H9 (cell line): Measurements from ENCODE around the gene CLEC16A. TPM values are rescaled to one million over a fixed set of nuclear protein-coding genes. Genes with fewer than 3 reads are reported as not detected.

Experiments used
- DNase-seq: peaks from one replicate; pipeline ENCODE4 v3.0.0-alpha.2; 2017
- H2AFZ ChIP-seq: one replicate; pipeline ENCODE4 v1.6.1; 2013; ENCODE audit warnings: mild to moderate bottlenecking, low read length, control low read depth, moderate library complexity
- H2AK5ac ChIP-seq: 2 replicates; pipeline ENCODE4 v1.6.1; 2013; ENCODE audit warnings: low read length, control low read depth, mixed read lengths; ENCODE audit not compliant: insufficient read length
- H2BK120ac ChIP-seq: one replicate; pipeline ENCODE4 v1.6.1; 2013; ENCODE audit warnings: low read depth, mild to moderate bottlenecking, low read length, control low read depth, inconsistent platforms; ENCODE audit not compliant: poor library complexity, severe bottlenecking
- H2BK12ac ChIP-seq: 2 replicates; pipeline ENCODE4 v1.6.1; 2013; ENCODE audit warnings: low read length, control low read depth, mixed read lengths, low read depth; ENCODE audit not compliant: insufficient read length
- H2BK15ac ChIP-seq: 2 replicates; pipeline ENCODE4 v1.6.1; 2013; ENCODE audit warnings: low read depth, low read length, control low read depth
- H2BK20ac ChIP-seq: one replicate; pipeline ENCODE4 v1.6.1; 2013; ENCODE audit warnings: low read depth, mild to moderate bottlenecking, low read length, control low read depth, inconsistent platforms; ENCODE audit not compliant: poor library complexity, severe bottlenecking
- H2BK5ac ChIP-seq: 2 replicates; pipeline ENCODE4 v1.6.1; 2013; ENCODE audit warnings: low read length, control low read depth, mixed read lengths; ENCODE audit not compliant: insufficient read length
- H3K14ac ChIP-seq: 2 replicates; pipeline ENCODE4 v1.6.1; 2013; ENCODE audit warnings: low read length, control low read depth; ENCODE audit not compliant: insufficient read depth
- H3K18ac ChIP-seq: 2 replicates; pipeline ENCODE4 v1.6.1; 2013; ENCODE audit warnings: low read depth, mild to moderate bottlenecking, mixed read lengths, low read length, control low read depth; ENCODE audit not compliant: insufficient read length
- H3K23ac ChIP-seq: 2 replicates; pipeline ENCODE4 v1.6.1; 2013; ENCODE audit warnings: low read length, control low read depth, mixed read lengths, low read depth; ENCODE audit not compliant: insufficient read length
- H3K23me2 ChIP-seq: 2 replicates; pipeline ENCODE4 v1.6.1; 2013; ENCODE audit warnings: low read depth, mild to moderate bottlenecking, mixed read lengths, low read length, control low read depth; ENCODE audit not compliant: insufficient read length, poor library complexity, severe bottlenecking
- H3K27ac ChIP-seq: 2 replicates; pipeline ENCODE4 v1.5.1; 2013; ENCODE audit warnings: low read length, control low read depth, mixed read lengths, low read depth; ENCODE audit not compliant: insufficient read length
- H3K27me3 ChIP-seq: 2 replicates; pipeline ENCODE4 v1.6.1; 2013; ENCODE audit warnings: low read length, control low read depth, inconsistent platforms; ENCODE audit not compliant: insufficient read depth
- H3K4ac ChIP-seq: 2 replicates; pipeline ENCODE4 v1.6.1; 2013; ENCODE audit warnings: low read depth, mild to moderate bottlenecking, control low read depth, inconsistent platforms, low read length, moderate library complexity
- H3K4me1 ChIP-seq: 2 replicates; pipeline ENCODE4 v1.6.1; 2013; ENCODE audit warnings: low read length, control low read depth, inconsistent platforms; ENCODE audit not compliant: insufficient read depth
- H3K4me2 ChIP-seq: 2 replicates; pipeline ENCODE4 v1.6.1; 2013; ENCODE audit warnings: low read length, control low read depth, mixed read lengths; ENCODE audit not compliant: insufficient read length, insufficient read depth
- H3K56ac ChIP-seq: 2 replicates; pipeline ENCODE4 v1.6.1; 2013; ENCODE audit warnings: low read depth, mild to moderate bottlenecking, mixed read lengths, low read length, control low read depth; ENCODE audit not compliant: insufficient read length
- H3K79me1 ChIP-seq: 2 replicates; pipeline ENCODE4 v1.6.1; 2013; ENCODE audit warnings: low read depth, mild to moderate bottlenecking, moderate library complexity, low read length, control low read depth, inconsistent platforms; ENCODE audit not compliant: insufficient read depth, poor library complexity, severe bottlenecking
- H3K79me2 ChIP-seq: 2 replicates; pipeline ENCODE4 v1.6.1; 2013; ENCODE audit warnings: low read length, control low read depth, inconsistent platforms; ENCODE audit not compliant: insufficient read depth
- H3K9ac ChIP-seq: 2 replicates; pipeline ENCODE4 v1.6.1; 2013; ENCODE audit warnings: low read length, control low read depth, mixed read lengths; ENCODE audit not compliant: insufficient read length; ENCODE audit errors: extremely low read depth
- H3K9me3 ChIP-seq: one replicate; pipeline ENCODE4 v1.6.1; 2013; ENCODE audit warnings: low read depth, low read length, inconsistent platforms; ENCODE audit not compliant: control insufficient read depth
- H3T11ph ChIP-seq: one replicate; pipeline ENCODE4 v1.6.1; 2013; ENCODE audit warnings: mild to moderate bottlenecking, low read length, control low read depth, inconsistent platforms
- H4K20me1 ChIP-seq: one replicate; pipeline ENCODE4 v1.6.1; 2013; ENCODE audit not compliant: control insufficient read depth, insufficient read length, insufficient read depth
- H4K5ac ChIP-seq: 2 replicates; pipeline ENCODE4 v1.6.1; 2013; ENCODE audit warnings: low read depth, mild to moderate bottlenecking, mixed read lengths, low read length, control low read depth; ENCODE audit not compliant: insufficient read length
- H4K8ac ChIP-seq: replicated peaks from 2 replicates; pipeline ENCODE4 v1.6.1; 2013; ENCODE audit warnings: low read length, control low read depth, mixed read lengths, low read depth; ENCODE audit not compliant: insufficient read length
- H4K91ac ChIP-seq: 2 replicates; pipeline ENCODE4 v1.6.1; 2013; ENCODE audit warnings: low read depth, mild to moderate bottlenecking, moderate library complexity, mixed read lengths, low read length, control low read depth; ENCODE audit not compliant: insufficient read length
- H3K27ac Mint-ChIP-seq, 3 experiments: 2 replicates in 2 of 3; 3 replicates in 1 of 3; pipeline ENCODE4 v1.8.0; 2020 to 2021; ENCODE audit warnings: mixed read lengths in 3 of 3, mild to moderate bottlenecking in 1 of 3, moderate library complexity in 1 of 3
- H3K27me3 Mint-ChIP-seq: 2 replicates; pipeline ENCODE4 v1.8.0; 2021; ENCODE audit warnings: low read depth, mild to moderate bottlenecking, moderate library complexity, mixed read lengths
- H3K36me3 Mint-ChIP-seq, 3 experiments: 2 replicates in 2 of 3; 3 replicates in 1 of 3; pipeline ENCODE4 v1.8.0; 2020 to 2021; ENCODE audit warnings: low read depth in 3 of 3, mixed read lengths in 3 of 3; ENCODE audit not compliant: insufficient read depth in 1 of 3
- H3K4me1 Mint-ChIP-seq, 2 experiments: 2 replicates each; pipeline ENCODE4 v1.8.0; 2020; ENCODE audit warnings: mixed read lengths in 2 of 2
- H3K4me3 Mint-ChIP-seq, 2 experiments: 2 replicates in 1 of 2; 3 replicates in 1 of 2; pipeline ENCODE4 v1.8.0; 2020 to 2021; ENCODE audit warnings: mild to moderate bottlenecking in 2 of 2, mixed read lengths in 2 of 2, moderate library complexity in 1 of 2
- H3K9me3 Mint-ChIP-seq, 2 experiments: 2 replicates in 1 of 2; 3 replicates in 1 of 2; pipeline ENCODE4 v1.8.0; 2020; ENCODE audit warnings: mild to moderate bottlenecking in 2 of 2, mixed read lengths in 2 of 2, moderate library complexity in 1 of 2
- CTCF ChIP-seq: fragments of 200-600 bp; sonication (generic); conservative IDR thresholded peaks from 3 replicates; pipeline ENCODE4 v1.8.0; 2021; ENCODE audit warnings: antibody characterized with exemption, mild to moderate bottlenecking
- WGBS: extraction: QIAGEN DNeasy Blood & Tissue Kit; methylation state at CpG from one replicate; pipeline ENCODE4 v1.1.7; 2013; ENCODE audit warnings: missing lambda C conversion rate, low lambda C conversion rate, mixed read lengths; ENCODE audit not compliant: insufficient read length; ENCODE audit errors: extremely low coverage; 5-methylcytosine and 5-hydroxymethylcytosine counted together
- total RNA-seq: library from RNA; stranded (reverse); gene quantifications from 2 replicates; pipeline ENCODE4 v1.2.1, GENCODE V29; 2021

The CLEC16A gene
- total RNA-seq, 1 experiment from 2014 or later = 15.2 TPM

DNA sequence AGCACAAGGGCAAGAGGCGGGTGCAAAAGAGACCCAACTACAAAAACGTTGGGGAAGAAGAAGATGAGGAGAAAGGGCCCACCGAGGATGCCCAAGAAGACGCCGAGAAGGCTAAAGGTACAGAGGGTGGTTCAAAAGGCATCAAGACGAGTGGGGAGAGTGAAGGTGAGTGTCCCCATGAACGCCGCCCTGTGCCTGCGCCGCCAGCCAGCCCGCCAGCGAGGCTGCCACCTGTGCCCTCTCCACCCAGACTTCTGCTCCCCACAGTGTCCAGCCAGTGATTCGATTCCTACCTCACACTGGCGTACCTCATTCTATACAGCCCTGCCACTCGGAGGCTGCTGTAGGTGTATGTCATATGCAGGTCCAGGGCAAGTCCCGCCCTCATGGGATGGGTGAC is 58.8 kb downstream of the CLEC16A start:
- no peaks in the 10 kb centered on the region for H3K4me1 ChIP-seq
- H3K23ac ChIP-seq = no peak overlapping the region
- Mint-ChIP-seq H3K4me1 (peaks cover 5 to 7% of the 10 kb centered on the region in 2 experiments), H3K27me3 (no peaks in the 10 kb centered on the region), H3K4me3 (no peak overlapping the region), H3K36me3 (peaks cover 0 to 6% (median 4%) of the 10 kb centered on the region in 3 experiments; a peak in 3 of 7 replicates), H3K9me3 (no peaks in the 10 kb centered on the region), H3K27ac (no peak overlapping the region)
- no peak overlapping the region for H3K4me2 ChIP-seq
- no peaks in the 10 kb centered on the region for H3K23me2 ChIP-seq
- no CpG with 5 or more reads among the region's 16 CpGs for WGBS
- no peaks in the 10 kb centered on the region for H3K79me2 ChIP-seq
- H3K79me1 ChIP-seq = no peaks in the 10 kb centered on the region
- H4K5ac ChIP-seq = no peak overlapping the region
- no peak overlapping the region for H3K56ac ChIP-seq
- H3K9ac ChIP-seq = no peak overlapping the region
- no peak overlapping the region for H2BK120ac ChIP-seq
- no peak overlapping the region for H2BK15ac ChIP-seq
- H2AK5ac ChIP-seq = no peak overlapping the region
- no peak overlapping the region for H2BK20ac ChIP-seq
- no peak overlapping the region for H3T11ph ChIP-seq
- H2BK5ac ChIP-seq = no peak overlapping the region
- no peak overlapping the region for H2BK12ac ChIP-seq
- no peak for DNase-seq
- no peak overlapping the region for H3K14ac ChIP-seq
- no peak overlapping the region for H4K91ac ChIP-seq
- no peaks in the 10 kb centered on the region for H3K9me3 ChIP-seq
- no peak overlapping the region for H2AFZ ChIP-seq
- H4K8ac ChIP-seq = no peak overlapping the region
- no peak overlapping the region for H3K4ac ChIP-seq
- H3K27ac ChIP-seq = no peak overlapping the region
- H4K20me1 ChIP-seq = no peaks in the 10 kb centered on the region
- H3K18ac ChIP-seq = no peak overlapping the region
- no peak for TF ChIP-seq CTCF
- no peaks in the 10 kb centered on the region for H3K27me3 ChIP-seq
